IPS-NIHi7 (cell line): ENCODE data around the gene AURKAIP1.

Source experiments
- DNase-seq: peaks from one replicate; pipeline ENCODE4 v3.0.0; 2012; ENCODE audit warnings: mixed read lengths; ENCODE audit errors: extremely low spot score

The AURKAIP1 gene

GRCh38 chr1:1361233-1361981 is 13.6 kb downstream of the AURKAIP1 start:
- DNase-seq: no peak

GRCh38 chr1:1360506-1361169 is 14.4 kb downstream of the AURKAIP1 start:
- no peak for DNase-seq

GRCh38 chr1:1359664-1360468 is 15.1 kb downstream of the AURKAIP1 start:
- no peak for DNase-seq

GRCh38 chr1:1359308-1359663 is 15.7 kb downstream of the AURKAIP1 start:
- no peak for DNase-seq

GRCh38 chr1:1358433-1359271 is 16.4 kb downstream of the AURKAIP1 start, which contains the start of gene MXRA8:
MXRA8 (minus strand) TSS chr1:1358555; CDS start chr1:1358504, 51 bp downstream.
- DNase-seq: peak; percentile 61

- no peak for DNase-seq
These were observed 17.1 kb downstream of the AURKAIP1 start for GRCh38 chr1:1357871-1358432.

GRCh38 chr1:1356796-1357401 is 18.1 kb downstream of the AURKAIP1 start:
- no peak for DNase-seq

- no peak for DNase-seq
These were observed 18.7 kb downstream of the AURKAIP1 start for GRCh38 chr1:1356166-1356795.

GRCh38 chr1:1355416-1355815 is 19.6 kb downstream of the AURKAIP1 start:
- DNase-seq: no peak

GRCh38 chr1:1354271-1355247 is 20.4 kb downstream of the AURKAIP1 start:
- DNase-seq: no peak

- peak; percentile 72 for DNase-seq
These were observed 21.4 kb downstream of the AURKAIP1 start for GRCh38 chr1:1353389-1354151.

- DNase-seq: no peak
These were observed 22.1 kb downstream of the AURKAIP1 start for GRCh38 chr1:1352786-1353388.

- DNase-seq: no peak
These were observed 23.2 kb downstream of the AURKAIP1 start for GRCh38 chr1:1351511-1352427.

GRCh38 chr1:1349256-1350012 is 25.6 kb downstream of the AURKAIP1 start, which contains the start of gene DVL1:
DVL1 (minus strand) TSS chr1:1349418; CDS start chr1:1349065, 353 bp downstream.
- peak; percentile 83 for DNase-seq

- no peak for DNase-seq
These were observed 26.4 kb downstream of the AURKAIP1 start for GRCh38 chr1:1348420-1349255.
